ENCODE measurements around the gene HDAC5.
"Not testable (repeated sequence)": the region's sequence is repeated elsewhere in the genome, so short reads cannot be mapped to it uniquely, and the experiment has no call there.

Gene HDAC5

GRCh38 chr17:44130693-44131349, 7.4 kb upstream of the HDAC5 start:
- FAIRE-seq (no peak), DNase-seq (ENCODE audit: insufficient read length, low spot score) (no peak)
- no peak for TF ChIP-seq CTCF (IDR thresholded peaks at IDR 0.05; ENCODE audit: insufficient read depth, missing control alignments)

GRCh38 chr17:44128383-44128782, 4.9 kb upstream of the HDAC5 start:
- DNase-seq (ENCODE audit: insufficient read length, low spot score) (no peak), FAIRE-seq (no peak)
- TF ChIP-seq CTCF (IDR thresholded peaks at IDR 0.05; ENCODE audit: insufficient read depth, missing control alignments) = no peak

GRCh38 chr17:44124118-44124438, 637 bp upstream of the HDAC5 start:
- no peak for DNase-seq (ENCODE audit: insufficient read length, low spot score)
- no peak for TF ChIP-seq CTCF (IDR thresholded peaks at IDR 0.05; ENCODE audit: insufficient read depth, missing control alignments)
- FAIRE-seq = no peak

GRCh38 chr17:44122816-44123355, 555 bp downstream of the HDAC5 start:
- no peak for TF ChIP-seq CTCF (IDR thresholded peaks at IDR 0.05; ENCODE audit: insufficient read depth, missing control alignments)
- no peak for FAIRE-seq
- no peak for DNase-seq (ENCODE audit: insufficient read length, low spot score)

GRCh38 chr17:44121997-44122815, 1.2 kb downstream of the HDAC5 start:
- FAIRE-seq (no peak), DNase-seq (ENCODE audit: insufficient read length, low spot score) (no peak)
- TF ChIP-seq CTCF (IDR thresholded peaks at IDR 0.05; ENCODE audit: insufficient read depth, missing control alignments) = no peak

GRCh38 chr17:44120851-44121605, 2.4 kb downstream of the HDAC5 start:
- TF ChIP-seq CTCF (IDR thresholded peaks at IDR 0.05; ENCODE audit: insufficient read depth, missing control alignments) = no peak
- FAIRE-seq (no peak), DNase-seq (ENCODE audit: insufficient read length, low spot score) (no peak)

- FAIRE-seq = not testable (repeated sequence)
These were observed 3.2 kb downstream of the HDAC5 start for GRCh38 chr17:44120281-44120680.

More at GRCh38 chr17:44120281-44120680, 3.2 kb downstream of the HDAC5 start:
- not testable (repeated sequence) for DNase-seq (ENCODE audit: insufficient read length, low spot score)

All from D721Med (cell line).